Jurkat, Clone E6-1 (cell line): ENCODE results near the gene PACSIN2.

Experiments
- DNase-seq: peaks from one replicate; pipeline ENCODE4 v3.0.0-alpha.2; 2011; ENCODE audit warnings: low read depth, low spot score
- H3K4me3 ChIP-seq: 2 replicates; pipeline ENCODE4 v1.5.1; 2011; ENCODE audit warnings: mild to moderate bottlenecking, low read length, control low read depth, moderate library complexity

The PACSIN2 gene

DNA sequence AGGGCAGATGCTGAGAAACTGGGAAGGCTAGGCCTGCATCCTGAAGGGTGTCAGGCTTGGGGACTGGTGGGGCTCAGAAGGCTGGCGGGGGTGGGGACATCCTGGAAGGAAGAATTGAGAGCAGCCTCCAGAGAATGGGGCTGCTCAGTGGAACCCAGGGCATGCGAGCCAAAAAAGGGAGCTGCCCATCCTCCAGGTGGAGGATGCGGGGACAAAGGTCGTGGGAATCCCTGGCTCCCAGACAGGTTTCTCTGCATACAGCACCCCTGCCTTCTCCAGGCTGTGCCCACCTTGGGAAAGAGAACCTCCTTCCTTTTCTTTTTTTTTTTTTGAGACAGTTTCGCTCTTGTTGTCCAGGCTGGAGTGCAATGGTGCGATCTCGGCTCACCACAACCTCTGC is 117.0 kb downstream of the PACSIN2 start:
- no peak overlapping the region for H3K4me3 ChIP-seq
- no peak for DNase-seq

DNA sequence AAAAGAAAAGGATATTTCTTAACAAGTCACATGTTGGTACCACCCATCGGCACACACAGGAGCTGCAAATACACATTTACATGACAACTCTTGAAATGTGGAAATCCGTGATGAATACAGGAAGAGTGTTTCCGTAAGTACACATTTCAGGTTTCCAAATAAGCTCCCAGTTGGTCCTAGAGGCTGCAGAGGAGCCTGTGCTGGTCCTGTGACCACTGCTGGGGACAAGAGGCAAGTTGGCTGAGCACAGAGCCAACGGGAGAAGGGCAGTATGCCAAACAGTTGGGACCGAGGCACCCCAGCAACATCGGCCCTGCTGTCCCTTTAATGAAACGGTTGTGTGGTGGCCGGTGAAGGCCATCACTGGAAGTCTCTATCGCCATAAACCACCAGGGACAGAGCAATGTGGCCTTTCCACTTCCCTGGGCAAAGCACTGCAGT is 119.4 kb downstream of the PACSIN2 start:
- no peak overlapping the region for H3K4me3 ChIP-seq
- no peak for DNase-seq

DNA sequence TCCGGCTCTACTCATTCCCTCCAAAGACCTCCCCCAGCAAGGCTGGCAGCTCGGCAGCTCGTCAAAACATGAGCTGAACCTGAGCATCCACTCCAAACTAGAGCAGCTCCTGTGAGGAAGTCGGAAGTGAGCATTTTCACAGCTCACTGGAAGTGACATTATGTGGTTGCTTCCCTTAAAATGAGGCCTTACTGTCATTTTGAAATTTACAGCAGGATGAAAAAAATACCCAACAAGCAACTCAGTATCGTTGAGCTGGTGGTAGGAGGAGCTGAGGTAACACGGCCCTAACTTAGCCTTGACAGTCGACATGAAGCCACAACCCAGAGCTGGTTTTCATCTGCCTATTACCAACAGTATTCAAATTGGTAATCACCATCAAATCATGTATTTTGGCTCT is 119.9 kb downstream of the PACSIN2 start:
- no peak overlapping the region for H3K4me3 ChIP-seq
- peak; percentile 10 for DNase-seq

DNA sequence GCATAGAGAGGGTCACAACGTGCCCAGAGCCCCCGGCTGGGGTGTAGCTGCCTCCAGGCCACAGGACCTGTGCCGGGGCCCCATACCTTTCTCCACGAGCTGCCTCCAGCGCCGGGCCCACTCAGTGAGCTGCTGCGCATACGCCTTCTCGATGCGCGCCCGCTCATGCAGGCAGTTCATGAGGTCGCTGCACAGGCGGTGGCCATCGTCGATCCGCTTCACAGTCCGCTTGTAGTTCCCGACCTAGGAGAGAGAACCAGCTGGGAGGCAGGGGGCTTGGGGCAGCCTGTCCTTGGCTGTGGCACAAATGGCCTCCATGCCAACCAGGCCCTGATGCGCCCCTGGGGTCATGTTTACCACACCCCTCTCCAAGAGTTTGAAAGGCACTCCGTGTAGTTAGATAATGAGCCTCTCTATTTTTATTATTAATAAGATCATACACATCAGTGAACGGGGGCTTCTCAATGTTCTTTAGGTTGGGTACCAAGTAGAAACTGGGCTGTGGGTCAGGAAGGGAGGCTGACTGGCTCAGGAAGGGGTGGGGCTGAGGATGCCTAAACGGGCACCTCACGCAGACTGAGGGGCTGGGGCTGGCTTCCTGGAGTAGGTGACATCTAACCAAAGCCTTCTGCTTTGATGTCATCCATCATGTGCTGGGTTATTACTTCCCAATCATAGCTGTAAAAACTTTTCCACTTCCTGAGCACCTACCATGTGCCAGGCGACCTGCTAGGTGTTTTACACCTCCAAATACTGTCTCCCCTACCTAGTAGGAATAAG is 121.4 kb downstream of the PACSIN2 start:
- peak; percentile 27 for DNase-seq
- H3K4me3 ChIP-seq: no peak overlapping the region

DNA sequence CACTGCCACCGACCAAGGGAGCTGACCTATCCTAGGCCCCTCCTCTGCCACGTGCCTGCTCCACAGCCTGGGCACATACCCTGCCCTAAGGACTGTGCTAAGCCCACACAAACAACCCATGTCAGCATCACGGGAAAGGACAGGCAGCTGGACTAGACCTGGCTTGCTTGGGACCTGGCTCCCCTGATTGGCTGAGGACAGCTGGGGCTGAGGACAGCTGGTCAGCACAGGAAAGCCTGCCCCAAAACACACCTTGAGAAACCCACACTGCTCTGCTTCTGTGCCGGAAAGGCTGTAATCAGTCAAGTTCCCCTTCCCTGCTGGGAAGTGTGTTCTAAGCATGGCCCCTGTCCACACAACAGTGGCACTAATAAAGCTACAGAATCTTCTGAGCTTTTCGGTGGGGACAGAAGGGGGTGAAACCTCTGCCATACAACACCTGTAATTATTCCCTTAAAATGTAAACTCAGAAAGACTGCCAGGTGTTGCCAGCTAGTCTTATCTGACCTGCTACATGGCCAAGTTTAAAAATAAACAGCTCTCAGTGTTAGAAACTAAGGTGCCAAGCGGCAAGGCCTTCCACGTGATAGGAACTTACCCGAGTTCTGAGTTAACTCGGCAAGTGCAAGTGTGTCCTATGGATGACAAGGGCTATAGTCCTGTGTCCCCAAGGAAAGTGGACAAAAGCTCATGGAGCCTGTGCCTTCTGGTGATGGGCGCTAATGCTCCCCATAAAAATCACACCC is 122.2 kb downstream of the PACSIN2 start:
- H3K4me3 ChIP-seq: no peak overlapping the region
- DNase-seq: no peak

DNA sequence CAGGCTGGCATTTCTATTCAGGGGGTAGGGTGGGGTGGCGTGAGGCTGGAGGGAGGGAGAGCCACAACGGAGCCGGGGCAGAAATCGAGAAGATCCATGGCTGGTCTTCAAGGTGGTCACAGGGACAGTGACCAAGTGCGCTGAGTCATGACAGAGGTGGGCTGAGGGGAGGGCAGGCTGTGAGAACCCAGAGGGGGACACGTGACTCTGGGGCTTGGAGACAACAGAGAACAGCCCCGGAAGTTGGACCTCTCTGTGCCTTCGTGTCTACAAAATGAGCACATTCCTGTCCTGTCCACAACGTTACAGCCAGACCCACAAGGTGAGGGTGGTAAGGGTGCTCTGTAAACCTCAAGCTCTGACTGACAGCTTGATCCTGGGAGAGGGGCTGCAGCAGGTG is 122.8 kb downstream of the PACSIN2 start:
- DNase-seq: no peak
- no peak overlapping the region for H3K4me3 ChIP-seq

DNA sequence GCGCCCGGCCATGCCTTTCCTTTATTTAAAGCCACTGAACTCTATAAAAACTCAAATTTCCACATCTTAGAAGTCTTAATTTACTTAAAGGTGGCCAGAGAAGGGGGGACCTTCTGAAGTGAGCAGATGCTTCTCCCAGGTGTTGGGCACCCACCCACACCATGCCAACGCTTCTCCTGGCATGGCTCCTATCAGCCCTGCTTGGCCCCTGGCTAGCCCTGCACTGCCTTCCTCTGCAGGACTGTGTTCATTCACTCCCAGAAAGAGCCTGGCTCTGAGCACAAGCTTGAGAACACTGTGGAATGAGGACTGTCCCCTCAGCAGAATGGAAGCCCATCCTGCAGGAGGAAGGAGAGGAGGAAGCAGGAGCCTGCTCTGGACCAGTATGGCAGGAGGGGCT is 123.3 kb downstream of the PACSIN2 start:
- H3K4me3 ChIP-seq: no peak overlapping the region
- no peak for DNase-seq

DNA sequence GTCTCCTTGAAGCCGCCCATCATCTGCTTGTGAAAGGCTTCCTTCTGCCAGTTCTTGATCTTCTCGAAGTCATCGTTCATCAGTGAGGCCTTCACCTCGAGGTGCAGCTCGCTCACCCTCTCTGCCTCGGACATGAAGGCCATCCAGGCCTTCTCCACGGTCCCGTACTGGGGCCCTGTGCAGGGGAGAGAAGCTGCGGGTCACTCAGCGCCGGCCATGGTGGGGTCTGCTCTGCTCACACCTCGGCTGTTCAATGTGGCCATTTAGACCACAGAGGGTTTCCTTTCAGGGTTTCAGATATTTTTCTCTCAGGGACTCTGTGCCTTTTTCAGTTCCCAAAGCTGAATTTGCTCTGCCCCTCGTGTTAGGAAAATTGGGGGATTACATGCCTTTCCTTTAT is 123.9 kb downstream of the PACSIN2 start:
- no peak for DNase-seq
- no peak overlapping the region for H3K4me3 ChIP-seq

DNA sequence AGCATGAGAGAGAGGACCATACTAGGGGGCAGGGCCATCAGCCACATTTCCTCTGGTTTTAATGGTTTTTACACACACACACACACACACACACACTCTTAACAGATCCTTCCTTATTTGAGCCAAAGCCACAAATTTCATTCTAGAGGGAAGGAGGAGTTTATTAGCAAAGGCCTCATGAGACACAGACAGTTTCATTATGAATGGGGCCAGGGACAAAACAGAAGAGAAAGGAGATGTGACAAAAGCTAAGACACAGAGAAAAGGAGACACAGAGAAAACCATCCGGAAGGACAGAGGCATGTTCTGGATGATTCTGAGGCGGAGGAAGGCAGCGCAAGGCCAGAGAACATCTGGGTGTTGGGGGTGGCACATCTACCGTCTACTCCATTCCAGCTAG is 125.6 kb downstream of the PACSIN2 start:
- H3K4me3 ChIP-seq: no peak overlapping the region

DNA sequence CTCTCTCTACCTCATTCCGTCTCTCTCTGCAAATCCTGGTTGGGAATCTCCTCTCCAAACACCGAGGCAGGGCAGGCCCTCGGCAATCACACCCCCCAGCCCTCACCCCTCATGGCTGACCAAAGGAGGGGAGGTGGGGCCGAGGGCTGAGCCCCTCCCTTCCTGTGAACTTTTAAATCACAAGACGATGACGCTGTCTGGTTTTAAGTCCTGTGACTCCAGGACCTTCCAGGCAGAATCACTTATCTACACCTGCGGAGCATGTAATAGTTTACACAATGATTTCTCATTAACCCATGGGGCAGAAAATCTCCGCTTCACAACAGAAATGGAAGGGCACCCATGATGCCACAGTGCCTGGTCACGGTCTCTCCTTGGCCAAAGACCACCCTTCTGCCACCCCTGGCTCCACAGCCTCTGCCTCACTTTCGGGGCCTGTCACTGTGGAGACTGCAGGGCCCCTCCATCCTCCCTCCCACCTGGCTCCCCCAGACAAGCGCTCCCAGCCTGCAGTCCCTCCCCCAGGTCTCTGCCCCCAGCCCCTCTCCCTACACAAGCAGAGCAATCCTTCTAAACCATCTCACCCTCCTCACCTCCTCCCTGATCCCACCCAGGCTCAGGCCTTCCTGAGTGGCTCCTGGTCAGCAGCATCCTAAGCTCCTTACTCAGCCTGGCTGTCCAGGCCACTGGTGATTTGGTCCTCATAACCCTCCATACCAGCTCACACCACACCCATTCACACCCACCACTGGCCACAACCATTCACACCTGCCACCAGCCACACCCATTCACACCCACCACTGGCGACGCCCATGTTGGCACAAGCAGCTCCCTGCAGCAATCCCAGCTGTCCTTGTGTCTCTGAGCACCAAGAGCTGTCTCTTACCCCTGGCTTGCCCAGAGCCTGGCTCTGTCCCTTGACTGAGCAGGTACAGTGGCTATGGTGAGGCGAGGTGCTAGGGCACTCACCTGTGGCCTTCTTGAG is 127.1 kb downstream of the PACSIN2 start:
- H3K4me3 ChIP-seq: no peak overlapping the region
- no peak for DNase-seq

More for the DNA sequence above, 125.6 kb downstream of the PACSIN2 start:
- DNase-seq: no peak

DNA sequence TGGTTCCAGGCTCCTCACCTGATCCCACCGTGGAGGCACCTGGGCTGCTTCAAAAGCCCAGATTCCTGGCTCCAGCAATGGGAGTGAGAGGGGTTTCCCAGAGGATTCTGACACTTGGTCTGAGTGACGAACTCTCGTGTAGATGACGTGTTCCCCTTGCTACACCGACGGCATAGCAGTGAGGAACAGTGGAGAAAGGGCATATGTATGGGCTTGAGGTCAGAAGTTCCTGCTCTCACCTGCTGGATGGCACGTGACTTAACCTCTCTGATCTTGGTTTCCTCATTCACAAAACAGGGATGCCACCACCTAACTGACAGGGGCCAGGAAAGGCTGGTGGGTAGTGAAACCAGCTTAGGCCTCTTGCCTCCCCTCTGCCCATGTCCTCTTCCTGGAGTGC is 127.8 kb downstream of the PACSIN2 start:
- no peak overlapping the region for H3K4me3 ChIP-seq
- DNase-seq: no peak

DNA sequence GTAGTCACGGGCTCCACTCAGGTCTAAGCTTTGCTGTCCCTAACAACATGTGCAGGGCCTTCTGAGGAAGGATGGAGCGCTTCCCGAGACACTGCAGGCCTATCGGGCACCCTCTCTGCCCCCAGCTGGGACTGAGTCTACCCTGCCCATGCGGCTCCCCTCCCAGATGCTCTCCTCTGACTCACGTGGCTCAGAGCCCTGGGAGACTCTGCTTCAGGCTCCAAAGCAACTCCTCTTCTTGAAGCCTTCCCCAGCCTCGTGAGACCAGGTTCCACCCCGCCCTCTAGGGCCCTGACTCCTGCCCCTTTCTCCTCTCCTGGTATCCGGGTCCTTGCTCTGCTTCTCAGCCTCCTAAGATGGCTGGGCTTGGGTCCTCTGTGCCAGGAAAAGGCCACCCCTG is 129.5 kb downstream of the PACSIN2 start:
- DNase-seq: no peak

DNA sequence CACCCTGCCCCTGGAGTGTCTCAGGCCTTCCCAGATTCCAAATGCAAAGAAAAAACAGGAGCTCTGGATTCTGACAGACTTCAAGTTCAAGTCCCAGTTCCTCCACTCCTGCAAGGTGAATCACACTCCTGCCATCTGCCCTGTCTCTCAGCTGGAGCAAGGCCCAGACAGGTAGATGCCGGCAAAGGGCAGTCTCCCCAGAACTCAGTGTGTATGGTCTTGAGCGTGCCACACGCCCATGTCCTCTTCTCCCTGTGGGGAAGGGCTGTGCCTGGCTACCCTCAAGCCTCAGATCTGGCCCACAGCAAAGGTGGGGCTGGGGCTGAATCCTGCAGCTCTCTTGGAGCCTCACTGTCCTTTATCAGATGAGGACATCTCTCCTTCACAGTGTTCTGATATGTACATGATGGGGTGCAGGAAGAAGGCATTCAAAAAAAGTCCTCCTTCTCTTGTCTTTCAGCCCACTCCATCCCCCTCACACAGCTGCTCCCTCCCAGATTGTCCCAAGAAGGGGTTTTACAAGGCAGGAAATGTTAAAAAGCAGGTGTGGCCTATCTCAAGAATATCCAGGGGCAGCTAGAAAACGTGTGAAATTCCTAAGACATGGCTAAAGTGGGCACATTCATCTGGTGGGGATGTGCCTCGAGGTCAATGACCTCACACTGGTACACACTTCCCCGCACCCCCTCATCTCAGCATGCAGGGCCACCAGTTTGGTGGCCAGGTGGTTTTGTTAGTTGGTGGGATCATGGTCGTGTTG is 130.2 kb downstream of the PACSIN2 start:
- no peak for DNase-seq
- no peak overlapping the region for H3K4me3 ChIP-seq

More for the DNA sequence above, 129.5 kb downstream of the PACSIN2 start:
- no peak overlapping the region for H3K4me3 ChIP-seq

DNA sequence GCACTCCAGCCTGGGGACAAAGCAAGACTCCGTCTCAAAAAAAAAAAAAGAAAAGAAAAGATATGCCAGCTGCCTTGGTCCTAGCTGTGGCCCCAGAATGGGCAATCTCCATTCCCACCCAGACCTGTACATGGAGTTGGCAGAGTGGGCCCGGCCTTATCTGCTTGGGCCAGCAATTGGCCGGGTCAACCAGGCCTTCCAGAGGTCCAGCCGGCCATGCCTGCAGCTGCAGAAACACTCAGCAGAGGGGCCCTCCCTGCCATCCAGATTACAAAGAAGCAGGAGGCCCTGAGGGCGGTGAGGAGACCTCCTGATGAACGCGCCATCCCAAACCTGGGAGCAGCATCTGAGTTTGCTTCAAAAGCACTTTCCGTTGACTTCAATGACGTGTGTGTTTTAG is 131.0 kb downstream of the PACSIN2 start:
- no peak for DNase-seq
- H3K4me3 ChIP-seq: no peak overlapping the region

DNA sequence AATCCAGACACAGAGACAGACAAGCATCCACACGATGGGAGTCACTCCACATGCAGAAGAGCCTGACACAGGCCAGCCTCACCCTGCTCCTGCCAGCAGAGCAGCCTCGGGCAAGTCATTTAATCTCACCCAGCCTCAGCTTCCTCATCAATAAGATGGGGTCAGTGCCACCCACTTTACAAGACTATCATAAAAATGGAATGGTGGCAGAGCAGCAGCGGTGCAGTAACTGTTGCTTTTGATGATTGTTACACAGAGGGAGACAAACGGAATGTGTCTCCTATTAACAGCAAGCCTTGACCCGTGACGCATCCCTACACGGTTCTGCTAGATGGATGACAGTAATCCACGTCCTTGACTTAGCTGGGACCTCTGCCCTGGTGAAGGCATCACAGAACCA is 131.8 kb downstream of the PACSIN2 start:
- no peak for DNase-seq
- H3K4me3 ChIP-seq: no peak overlapping the region

DNA sequence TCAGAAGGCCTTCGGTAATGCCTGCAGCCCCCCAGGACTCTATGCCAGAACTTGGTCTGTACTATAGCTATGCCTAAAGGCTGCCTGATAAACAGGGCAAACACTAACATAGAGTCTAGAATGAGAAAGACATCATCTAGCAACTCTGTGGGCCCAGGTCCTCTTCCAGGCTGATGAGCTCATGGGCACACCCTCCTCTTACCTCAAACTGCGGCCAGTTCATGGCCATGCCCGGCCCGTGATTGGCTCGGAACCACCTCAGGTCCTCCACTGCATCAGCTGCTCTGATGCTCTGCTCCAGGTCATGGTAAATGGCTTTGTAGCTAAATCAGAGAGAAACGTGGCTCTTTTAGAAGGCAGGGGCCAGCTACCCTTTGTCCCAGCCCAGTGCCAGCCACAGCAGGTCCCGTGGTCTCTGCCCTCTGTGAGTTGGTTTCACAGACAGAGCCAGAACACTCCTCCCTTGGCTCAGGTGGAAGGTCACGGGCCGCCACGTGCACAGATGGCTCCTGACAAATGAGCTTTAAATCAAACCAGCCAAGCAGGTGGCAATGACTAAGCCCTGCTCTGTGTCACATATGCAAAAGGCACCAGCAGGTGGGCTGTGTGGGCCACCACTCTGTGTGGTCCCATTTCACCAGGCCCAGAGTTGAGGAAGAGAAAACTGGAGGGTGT is 132.8 kb downstream of the PACSIN2 start:
- no peak overlapping the region for H3K4me3 ChIP-seq
- DNase-seq: no peak

DNA sequence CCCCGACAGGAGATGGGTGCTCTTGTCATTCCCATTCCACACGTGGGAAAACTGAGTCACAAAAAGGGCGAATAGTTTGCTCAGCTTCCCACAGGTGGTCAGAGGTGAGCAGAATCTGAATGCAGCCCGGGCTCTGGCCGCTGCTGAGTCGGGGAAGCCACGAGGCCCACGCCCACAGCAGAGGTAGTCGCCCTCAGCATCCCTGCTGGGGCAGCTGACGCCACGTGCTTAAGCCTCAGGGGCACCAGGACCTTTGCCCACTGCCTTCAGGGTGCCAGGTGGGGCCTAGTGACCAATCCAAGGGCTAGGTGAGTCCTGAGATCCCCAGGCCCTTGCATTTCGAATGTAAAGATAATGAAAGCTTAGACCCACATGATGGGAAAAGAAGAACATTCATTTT is 133.7 kb downstream of the PACSIN2 start:
- no peak overlapping the region for H3K4me3 ChIP-seq
- no peak for DNase-seq

DNA sequence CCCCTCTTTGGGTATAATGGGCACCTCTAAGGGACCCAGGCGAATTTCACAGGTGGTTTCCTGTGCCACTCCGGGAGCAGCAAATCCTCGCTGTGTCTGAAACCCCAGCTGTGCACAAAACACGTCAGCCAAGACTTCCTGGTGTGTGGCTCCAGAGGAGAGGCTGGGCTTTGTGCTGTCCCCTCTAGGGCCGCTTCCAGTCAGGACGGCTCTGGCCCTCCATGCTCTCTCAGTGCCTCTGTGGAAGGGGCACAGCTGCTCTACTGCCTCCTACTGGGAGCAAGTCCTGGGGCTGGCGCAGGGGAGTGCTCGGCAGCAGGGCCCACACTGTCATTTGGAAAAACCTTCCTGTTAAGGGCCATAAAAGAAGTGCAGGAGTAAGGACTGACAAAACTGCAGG is 134.1 kb downstream of the PACSIN2 start:
- no peak for DNase-seq

More for the DNA sequence above, 134.1 kb downstream of the PACSIN2 start:
- H3K4me3 ChIP-seq: no peak overlapping the region
